DOHH2 (cell line): ENCODE results near the gene MASP1.
"Not testable (repeated sequence)": the region's sequence is repeated elsewhere in the genome, so short reads cannot be mapped to it uniquely, and the experiment has no call there.

Experiments used
- H3F3A ChIP-seq: fragments of 200-600 bp; sonication (generic), shearing (Covaris generic); 2 replicates; pipeline ENCODE4 v1.6.0; 2016; ENCODE audit warnings: antibody characterized with exemption, mild to moderate bottlenecking; ENCODE audit not compliant: control insufficient read depth, insufficient read depth
- H3K27ac ChIP-seq: fragments of 200-600 bp; sonication (generic); 2 replicates; pipeline ENCODE4 v1.5.1; 2014; ENCODE audit warnings: low read depth, mild to moderate bottlenecking, low read length, moderate library complexity
- H3K27me3 ChIP-seq: fragments of 200-600 bp; sonication (generic); 2 replicates; pipeline ENCODE4 v1.6.1; 2014; ENCODE audit warnings: mild to moderate bottlenecking, low read length, mixed read lengths; ENCODE audit not compliant: control insufficient read depth
- H3K36me3 ChIP-seq: fragments of 200-600 bp; sonication (generic); 2 replicates; pipeline ENCODE4 v1.6.1; 2014; ENCODE audit warnings: mild to moderate bottlenecking, low read length, moderate library complexity, mixed read lengths; ENCODE audit not compliant: control insufficient read depth
- H3K4me1 ChIP-seq: fragments of 200-600 bp; sonication (generic); 2 replicates; pipeline ENCODE4 v1.6.1; 2014; ENCODE audit warnings: mild to moderate bottlenecking, low read length, mixed read lengths; ENCODE audit not compliant: control insufficient read depth
- H3K4me2 ChIP-seq: fragments of 200-600 bp; sonication (generic); 2 replicates; pipeline ENCODE4 v1.6.0; 2014; ENCODE audit warnings: mild to moderate bottlenecking, low read length, moderate library complexity
- H3K4me3 ChIP-seq: fragments of 200-600 bp; sonication (generic); 2 replicates; pipeline ENCODE4 v1.5.1; 2014; ENCODE audit warnings: mild to moderate bottlenecking, low read length, mixed read lengths
- H3K79me2 ChIP-seq: fragments of 200-600 bp; sonication (generic); 2 replicates; pipeline ENCODE4 v1.6.1; 2014; ENCODE audit warnings: mild to moderate bottlenecking, low read length, mixed read lengths; ENCODE audit not compliant: control insufficient read depth
- H3K9me2 ChIP-seq: fragments of 200-600 bp; sonication (generic); replicated peaks from 2 replicates; pipeline ENCODE4 v1.6.1; 2014; ENCODE audit warnings: mild to moderate bottlenecking, low read length, mixed read lengths; ENCODE audit not compliant: control insufficient read depth
- H3K9me3 ChIP-seq: fragments of 200-600 bp; sonication (generic); 2 replicates; pipeline ENCODE4 v1.6.1; 2014; ENCODE audit warnings: antibody characterized with exemption, low read length, mixed read lengths; ENCODE audit not compliant: control insufficient read depth, insufficient read depth
- H4K20me1 ChIP-seq: fragments of 200-600 bp; sonication (generic); 2 replicates; pipeline ENCODE4 v1.6.0; 2014; ENCODE audit warnings: low read depth, mild to moderate bottlenecking, antibody characterized with exemption, low read length, moderate library complexity; ENCODE audit not compliant: control insufficient read depth, insufficient read depth
- EZH2phosphoT487 ChIP-seq: fragments of 200-600 bp; sonication (generic); IDR thresholded peaks from 2 replicates; pipeline ENCODE4 v1.6.1; 2017; ENCODE audit warnings: borderline replicate concordance, mild to moderate bottlenecking, antibody characterized with exemption, low read length, moderate library complexity, mixed read lengths
- TF ChIP-seq, protein P1 (sequence below): fragments of 200-600 bp; sonication (generic); IDR thresholded peaks from one replicate; pipeline ENCODE4 v1.5.1; 2014; ENCODE audit warnings: antibody characterized with exemption, mild to moderate bottlenecking, low read depth, low read length; ENCODE audit not compliant: poor library complexity, severe bottlenecking

Gene MASP1

GRCh38 chr3:187205683-187206082, 85.9 kb downstream of the MASP1 start:
- Histone ChIP-seq H3K9me2 (no peaks in the 10 kb centered on the region), H3K9me3 (0 out of 2 replicates have a peak, but pooled peaks cover 4% of the 10 kb centered on the region), H4K20me1 (no peaks in the 10 kb centered on the region), H3K4me2 (no peak overlapping the region), H3F3A (no peaks in the 10 kb centered on the region), H3K27ac (no peak overlapping the region), H3K27me3 (peaks cover 21% of the 10 kb centered on the region; the same call in 1 of the 2 replicates), H3K36me3 (no peaks in the 10 kb centered on the region), H3K79me2 (no peaks in the 10 kb centered on the region), H3K4me3 (no peak overlapping the region), H3K4me1 (no peaks in the 10 kb centered on the region)
- TF ChIP-seq EZH2phosphoT487 = no peak
- TF ChIP-seq, protein P1, sequence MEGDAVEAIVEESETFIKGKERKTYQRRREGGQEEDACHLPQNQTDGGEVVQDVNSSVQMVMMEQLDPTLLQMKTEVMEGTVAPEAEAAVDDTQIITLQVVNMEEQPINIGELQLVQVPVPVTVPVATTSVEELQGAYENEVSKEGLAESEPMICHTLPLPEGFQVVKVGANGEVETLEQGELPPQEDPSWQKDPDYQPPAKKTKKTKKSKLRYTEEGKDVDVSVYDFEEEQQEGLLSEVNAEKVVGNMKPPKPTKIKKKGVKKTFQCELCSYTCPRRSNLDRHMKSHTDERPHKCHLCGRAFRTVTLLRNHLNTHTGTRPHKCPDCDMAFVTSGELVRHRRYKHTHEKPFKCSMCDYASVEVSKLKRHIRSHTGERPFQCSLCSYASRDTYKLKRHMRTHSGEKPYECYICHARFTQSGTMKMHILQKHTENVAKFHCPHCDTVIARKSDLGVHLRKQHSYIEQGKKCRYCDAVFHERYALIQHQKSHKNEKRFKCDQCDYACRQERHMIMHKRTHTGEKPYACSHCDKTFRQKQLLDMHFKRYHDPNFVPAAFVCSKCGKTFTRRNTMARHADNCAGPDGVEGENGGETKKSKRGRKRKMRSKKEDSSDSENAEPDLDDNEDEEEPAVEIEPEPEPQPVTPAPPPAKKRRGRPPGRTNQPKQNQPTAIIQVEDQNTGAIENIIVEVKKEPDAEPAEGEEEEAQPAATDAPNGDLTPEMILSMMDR = no peak

DNA sequence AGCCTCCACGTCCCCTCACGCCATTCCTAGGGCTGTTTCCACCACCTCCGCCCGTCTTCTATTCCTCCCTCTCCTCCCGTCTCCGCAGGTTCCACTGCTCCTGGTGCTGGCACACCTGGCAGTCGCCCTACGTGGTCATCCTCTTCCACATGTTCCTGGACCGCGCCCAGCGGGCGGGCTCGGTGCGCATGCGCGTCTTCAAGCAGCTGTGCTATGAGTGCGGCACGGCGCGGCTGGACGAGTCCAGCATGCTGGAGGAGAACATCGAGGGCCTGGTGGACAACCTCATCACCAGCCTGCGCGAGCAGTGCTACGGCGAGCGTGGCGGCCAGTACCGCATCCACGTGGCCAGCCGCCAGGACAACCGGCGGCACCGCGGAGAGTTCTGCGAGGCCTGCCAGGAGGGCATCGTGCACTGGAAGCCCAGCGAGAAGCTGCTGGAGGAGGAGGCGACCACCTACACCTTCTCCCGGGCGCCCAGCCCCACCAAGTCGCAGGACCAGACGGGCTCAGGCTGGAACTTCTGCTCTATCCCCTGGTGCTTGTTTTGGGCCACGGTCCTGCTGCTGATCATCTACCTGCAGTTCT, 92.0 kb downstream of the MASP1 start:
- not testable (repeated sequence) for H3F3A ChIP-seq, H3K27ac ChIP-seq, H4K20me1 ChIP-seq, H3K36me3 ChIP-seq, H3K4me3 ChIP-seq, H3K9me2 ChIP-seq, H3K79me2 ChIP-seq, H3K4me2 ChIP-seq, H3K4me1 ChIP-seq, H3K9me3 ChIP-seq
- H3K27me3 ChIP-seq = peaks cover 12% of the 10 kb centered on the region; the same call in 1 of the 2 replicates

DNA sequence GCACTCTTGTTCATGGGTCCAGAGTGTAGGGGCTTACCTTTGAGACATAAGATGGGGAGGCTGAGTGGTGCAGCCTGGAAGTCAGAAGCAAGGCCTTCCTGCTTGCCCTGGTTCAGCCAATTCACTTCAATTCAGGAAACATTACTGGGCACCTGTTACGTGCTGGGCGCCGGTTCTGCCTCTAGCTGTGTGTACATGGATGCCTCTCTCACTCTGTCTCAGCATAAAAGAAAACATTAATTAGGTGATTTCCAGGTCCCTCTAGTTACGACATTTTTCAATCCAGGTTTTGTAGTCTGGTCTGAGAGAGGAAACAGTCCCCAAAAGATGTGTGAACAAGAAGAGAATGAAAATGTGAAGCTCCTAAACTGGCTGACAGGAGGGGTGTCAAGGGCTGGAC, 93.0 kb downstream of the MASP1 start:
- peaks cover 12% of the 10 kb centered on the region; the same call in 1 of the 2 replicates for H3K27me3 ChIP-seq
- H4K20me1 ChIP-seq = no peaks in the 10 kb centered on the region
- H3K4me2 ChIP-seq = no peak overlapping the region
- H3F3A ChIP-seq = no peaks in the 10 kb centered on the region
- TF ChIP-seq, protein P1 = no peak
- no peak for TF ChIP-seq EZH2phosphoT487
- no peaks in the 10 kb centered on the region for H3K4me1 ChIP-seq
- H3K27ac ChIP-seq = no peak overlapping the region
- no peaks in the 10 kb centered on the region for H3K9me2 ChIP-seq
- no peaks in the 10 kb centered on the region for H3K9me3 ChIP-seq
- H3K36me3 ChIP-seq = no peaks in the 10 kb centered on the region
- H3K79me2 ChIP-seq = no peaks in the 10 kb centered on the region
- no peak overlapping the region for H3K4me3 ChIP-seq

- no peak for TF ChIP-seq EZH2phosphoT487
- TF ChIP-seq, protein P1 = no peak
- Histone ChIP-seq H3F3A (no peaks in the 10 kb centered on the region), H3K36me3 (no peaks in the 10 kb centered on the region), H3K4me2 (no peak within 1 kb of the TSS), H3K9me3 (no peaks in the 10 kb centered on the region), H3K27ac (no peak within 1 kb of the TSS), H3K4me3 (no peak within 1 kb of the TSS), H4K20me1 (no peaks in the 10 kb centered on the region), H3K27me3 (peaks cover 8% of the 10 kb centered on the region; the same call in 1 of the 2 replicates), H3K79me2 (no peaks in the 10 kb centered on the region), H3K9me2 (no peaks in the 10 kb centered on the region), H3K4me1 (no peaks in the 10 kb centered on the region)
Measured at GRCh38 chr3:187197335-187197649, 94.2 kb downstream of the MASP1 start, which contains the start of gene RTP1. Gene RTP1 (plus strand): TSS chr3:187197486. CDS start chr3:187197516, 30 bp downstream.
